Type B pancreatic cell (in vitro differentiated cells): ENCODE results near the gene KCP. TPM values are rescaled to one million over a fixed set of nuclear protein-coding genes. Genes with fewer than 3 reads are reported as not detected.

Experiments
- DNase-seq: peaks from one replicate; pipeline ENCODE4 v3.0.0; 2021; ENCODE audit warnings: mixed read lengths; ENCODE audit not compliant: unreplicated experiment; ENCODE audit errors: extremely low spot score
- H3K27ac Mint-ChIP-seq: 2 replicates; pipeline ENCODE4 v1.8.0; 2021; ENCODE audit warnings: mild to moderate bottlenecking, mixed read lengths
- H3K27me3 Mint-ChIP-seq: 2 replicates; pipeline ENCODE4 v1.8.0; 2021; ENCODE audit warnings: mixed read lengths
- H3K36me3 Mint-ChIP-seq: 2 replicates; pipeline ENCODE4 v1.8.0; 2021; ENCODE audit warnings: mixed read lengths
- H3K4me1 Mint-ChIP-seq: one replicate; pipeline ENCODE4 v1.8.0; 2021; ENCODE audit warnings: mixed read lengths; ENCODE audit not compliant: unreplicated experiment
- H3K4me3 Mint-ChIP-seq: 2 replicates; pipeline ENCODE4 v1.8.0; 2021; ENCODE audit warnings: mild to moderate bottlenecking, mixed read lengths
- H3K9me3 Mint-ChIP-seq: 2 replicates; pipeline ENCODE4 v1.8.0; 2021; ENCODE audit warnings: mixed read lengths
- CTCF ChIP-seq: fragments of 200-600 bp; sonication (generic); conservative IDR thresholded peaks from 2 replicates; pipeline ENCODE4 v1.5.0; 2021; ENCODE audit warnings: antibody characterized with exemption, mild to moderate bottlenecking
- total RNA-seq: library from RNA; stranded (reverse); gene quantifications from 2 replicates; pipeline ENCODE4 v1.2.1, GENCODE V29; 2021; ENCODE audit warnings: low replicate concordance

KCP gene
- total RNA-seq, 1 donor from 2014 or later, result 4.2 TPM

GRCh38 chr7:128924707-128925588 is 14.4 kb upstream of the KCP start:
- Mint-ChIP-seq H3K27ac (no peak overlapping the region), H3K36me3 (no peaks in the 10 kb centered on the region), H3K4me1 (peaks cover 9% of the 10 kb centered on the region), H3K4me3 (no peak overlapping the region), H3K27me3 (peaks cover 38% of the 10 kb centered on the region), H3K9me3 (no peaks in the 10 kb centered on the region)
- DNase-seq, result no peak
- TF ChIP-seq CTCF, result no peak

- Mint-ChIP-seq H3K27me3 (peaks cover 53% of the 10 kb centered on the region), H3K27ac (no peak overlapping the region), H3K4me3 (no peak overlapping the region), H3K4me1 (peaks cover 9% of the 10 kb centered on the region), H3K36me3 (no peaks in the 10 kb centered on the region), H3K9me3 (no peaks in the 10 kb centered on the region)
- TF ChIP-seq CTCF, result no peak
- DNase-seq, result no peak
Measured at GRCh38 chr7:128923411-128923800, 12.9 kb upstream of the KCP start.

GRCh38 chr7:128922496-128923410 is 12.2 kb upstream of the KCP start:
- Mint-ChIP-seq H3K9me3 (no peaks in the 10 kb centered on the region), H3K4me3 (no peak overlapping the region), H3K4me1 (peaks cover 9% of the 10 kb centered on the region), H3K36me3 (no peaks in the 10 kb centered on the region), H3K27ac (no peak overlapping the region), H3K27me3 (peaks cover 60% of the 10 kb centered on the region)
- TF ChIP-seq CTCF, result no peak
- DNase-seq, result no peak

- Mint-ChIP-seq H3K36me3 (no peaks in the 10 kb centered on the region), H3K4me1 (peaks cover 9% of the 10 kb centered on the region), H3K4me3 (no peak overlapping the region), H3K9me3 (no peaks in the 10 kb centered on the region), H3K27ac (no peak overlapping the region), H3K27me3 (peaks cover 67% of the 10 kb centered on the region)
- TF ChIP-seq CTCF, result no peak
- no peak for DNase-seq
Measured at GRCh38 chr7:128921866-128922440, 11.4 kb upstream of the KCP start.

GRCh38 chr7:128920913-128921582 is 10.5 kb upstream of the KCP start:
- H3K27ac Mint-ChIP-seq, result no peak overlapping the region
- TF ChIP-seq CTCF, result no peak
- H3K27me3 Mint-ChIP-seq, result peaks cover 74% of the 10 kb centered on the region
- no peaks in the 10 kb centered on the region for H3K36me3 Mint-ChIP-seq
- DNase-seq, result no peak
- no peak overlapping the region for H3K4me3 Mint-ChIP-seq
- no peaks in the 10 kb centered on the region for H3K9me3 Mint-ChIP-seq
- H3K4me1 Mint-ChIP-seq, result peaks cover 9% of the 10 kb centered on the region
